ENCODE results near the gene TRMT44. TPM values are rescaled to one million over a fixed set of nuclear protein-coding genes. Genes with fewer than 3 reads are reported as not detected.

TRMT44 gene
- total and polyA plus RNA-seq, 2 of the 13 experiments (the other 11 are each of a cell fraction or from before 2014, with no cell fraction given) = 5.8 to 8.6 TPM

GRCh38 chr4:8440492-8441311 is at the start of gene TRMT44, which contains the start of gene ACOX3 (continued):
- TF ChIP-seq E2F2 (CRISPR knock-in tag; IDR thresholded peaks at IDR 0.05; ENCODE audit: borderline replicate concordance) (no peak), SRSF4 (IDR thresholded peaks at IDR 0.05; ENCODE audit: low read depth, low read length, poor library complexity, severe bottlenecking) (no peak), SCMH1 (CRISPR knock-in tag; IDR thresholded peaks at IDR 0.05; ENCODE audit: borderline replicate concordance) (no peak), TEAD2 (CRISPR knock-in tag; IDR thresholded peaks at IDR 0.05) (no peak), SIN3B (IDR thresholded peaks at IDR 0.05; ENCODE audit: low read length) (peak; percentile 96), ZNF235 (CRISPR knock-in tag; IDR thresholded peaks at IDR 0.05; ENCODE audit: borderline replicate concordance) (peak; percentile 61; the same call in 1 of the 2 replicates), NCOA5 (CRISPR knock-in tag; IDR thresholded peaks at IDR 0.05) (no peak), ZNF17 (CRISPR knock-in tag; IDR thresholded peaks at IDR 0.05) (no peak), ZZZ3 (CRISPR knock-in tag; IDR thresholded peaks at IDR 0.05; ENCODE audit: borderline replicate concordance) (peak; percentile 91), HMGXB4 (CRISPR knock-in tag; IDR thresholded peaks at IDR 0.05; ENCODE audit: borderline replicate concordance in 1 of 2, low read depth in 1 of 2) (peak; percentile 76 to 83; a peak in 3 of 4 replicates), KMT2B (CRISPR knock-in tag; IDR thresholded peaks at IDR 0.05) (peak; percentile 96), SUZ12 (IDR thresholded peaks at IDR 0.05; ENCODE audit: low read depth, low read length) (no peak), POLR2G (IDR thresholded peaks at IDR 0.05; ENCODE audit: low read depth, low read length) (peak; percentile 90), HNRNPL (IDR thresholded peaks at IDR 0.05; ENCODE audit: low read depth, low read length) (0 out of 2 replicates have a peak, but pooled peaks have one; percentile 54), SALL2 (CRISPR knock-in tag; IDR thresholded peaks at IDR 0.05) (0 out of 2 replicates have a peak, but pooled peaks have one; percentile 48), HDAC2 (CRISPR knock-in tag; IDR thresholded peaks at IDR 0.05) (peak; percentile 85), IKZF1 (IDR thresholded peaks at IDR 0.05) (no peak), ZNF331 (CRISPR knock-in tag; IDR thresholded peaks at IDR 0.05) (peak; percentile 76), NR2F6 (IDR thresholded peaks at IDR 0.05) (no peak; the same call in 1 of the 2 replicates), NR2F6 (CRISPR knock-in tag; IDR thresholded peaks at IDR 0.05) (peak; percentile 39; the same call in 1 of the 2 replicates), ESRRA (CRISPR knock-in tag; IDR thresholded peaks at IDR 0.05; ENCODE audit: low read depth) (peak; percentile 38; the same call in 1 of the 2 replicates), ZKSCAN5 (CRISPR knock-in tag; IDR thresholded peaks at IDR 0.05) (no peak), ZSCAN9 (CRISPR knock-in tag; IDR thresholded peaks at IDR 0.05; ENCODE audit: borderline replicate concordance) (no peak; the same call in 1 of the 2 replicates), TRIM22 (IDR thresholded peaks at IDR 0.05) (no peak), ZNF24 (IDR thresholded peaks at IDR 0.05) (no peak), SMAD1 (CRISPR knock-in tag; IDR thresholded peaks at IDR 0.05; ENCODE audit: borderline replicate concordance, low read depth) (peak; percentile 50; the same call in 1 of the 2 replicates), IRX3 (CRISPR knock-in tag; IDR thresholded peaks at IDR 0.05; ENCODE audit: borderline replicate concordance, low read depth) (no peak), ERF (CRISPR knock-in tag; IDR thresholded peaks at IDR 0.05) (peak; percentile 63), CBFB (CRISPR knock-in tag; IDR thresholded peaks at IDR 0.05) (peak; percentile 69; the same call in 1 of the 2 replicates)
